GM12878 (cell line): Measurements from ENCODE around the gene IFITM2.

Experiments used
- CTCF ChIP-seq, 3 experiments: IDR thresholded peaks in 2 of 3; conservative IDR thresholded peaks in 1 of 3; 2 replicates each; pipeline ENCODE4 v1.5.1; 2011; ENCODE audit warnings: low read depth in 3 of 3, low read length in 3 of 3, mild to moderate bottlenecking in 3 of 3, control low read depth in 2 of 3, moderate library complexity in 2 of 3, inconsistent platforms in 1 of 3, mixed read lengths in 1 of 3; ENCODE audit not compliant: control insufficient read depth in 2 of 3, insufficient read depth in 1 of 3; ENCODE audit errors: extremely low read depth in 1 of 3
- EP300 ChIP-seq, 2 experiments: fragments of 150-350 bp in 1 of 2; IDR thresholded peaks; 2 replicates each; pipeline ENCODE4 v1.6.1; 2011 to 2012; ENCODE audit warnings: low read depth in 2 of 2, low read length in 2 of 2, borderline replicate concordance in 1 of 2, improper control_type of control experiment in 1 of 2, inconsistent platforms in 1 of 2; ENCODE audit not compliant: control insufficient read depth in 1 of 2
- ETV6 ChIP-seq, 2 experiments: fragments of 450-650 bp in 1 of 2; IDR thresholded peaks in 1 of 2; conservative IDR thresholded peaks in 1 of 2; 2 replicates each; pipeline ENCODE4 v1.6.1; 2014; ENCODE audit warnings: antibody characterized with exemption in 1 of 2, borderline replicate concordance in 1 of 2, low read depth in 1 of 2, mild to moderate bottlenecking in 1 of 2, moderate library complexity in 1 of 2
- HDGF ChIP-seq: fragments of 450-650 bp; IDR thresholded peaks from 2 replicates; pipeline ENCODE4 v1.6.1; 2016; ENCODE audit warnings: antibody characterized with exemption
- JUNB ChIP-seq: IDR thresholded peaks from 2 replicates; pipeline ENCODE4 v1.6.1; 2016; ENCODE audit warnings: antibody characterized with exemption, mild to moderate bottlenecking
- MTA3 ChIP-seq: IDR thresholded peaks from 2 replicates; pipeline ENCODE4 v1.6.1; 2012; ENCODE audit warnings: low read length, inconsistent platforms, borderline replicate concordance
- POLR2A ChIP-seq: IDR thresholded peaks from 2 replicates; pipeline ENCODE4 v1.6.1; 2011; ENCODE audit warnings: low read depth, mild to moderate bottlenecking, low read length
- RAD21 ChIP-seq: IDR thresholded peaks from 2 replicates; pipeline ENCODE4 v1.6.1; 2011; ENCODE audit warnings: mild to moderate bottlenecking, low read depth, low read length, moderate library complexity; ENCODE audit not compliant: insufficient read depth
- RCOR1 ChIP-seq: conservative IDR thresholded peaks from 2 replicates; pipeline ENCODE4 v1.6.1; 2012; ENCODE audit warnings: low read depth, low read length, improper control_type of control experiment
- SP1 ChIP-seq: IDR thresholded peaks from one replicate; pipeline ENCODE4 v1.6.1; 2011; ENCODE audit warnings: low read depth, low read length
- ZZZ3 ChIP-seq: IDR thresholded peaks from 2 replicates; pipeline ENCODE4 v1.6.1; 2011; ENCODE audit warnings: low read depth; ENCODE audit not compliant: control insufficient read depth, insufficient read length
- TF ChIP-seq, protein P1 (sequence below): fragments of 150-350 bp; IDR thresholded peaks from 2 replicates; pipeline ENCODE4 v1.6.1; 2016; ENCODE audit warnings: low read depth, low read length

DNA sequence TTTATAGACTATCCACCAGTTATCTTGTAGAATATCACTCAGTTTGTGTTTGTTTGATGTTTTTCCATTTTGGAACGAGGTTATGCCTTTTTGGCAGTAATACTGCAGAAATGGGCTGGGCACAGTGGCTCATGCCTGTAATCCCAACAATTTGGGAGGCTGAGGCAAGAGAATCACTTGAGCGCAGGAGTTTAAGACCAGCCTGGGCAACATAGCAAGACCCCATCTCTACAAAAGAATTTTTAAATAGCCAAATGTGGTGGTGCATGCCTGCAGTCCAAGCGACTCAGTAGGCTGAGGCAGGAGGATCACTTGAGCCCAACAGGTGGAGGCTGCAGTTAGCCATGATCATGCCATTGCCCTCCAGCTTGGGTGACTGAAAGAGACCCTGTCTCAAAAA is 38.9 kb downstream of the IFITM2 start:
- TF ChIP-seq CTCF (IDR thresholded peaks at IDR 0.05 in 2 of 3, conservative IDR thresholded peaks at IDR 0.05 in 1 of 3; ENCODE audit: control insufficient read depth in 2 of 3, extremely low read depth in 1 of 3, insufficient read depth in 1 of 3, low read depth in 3 of 3, low read length in 3 of 3) (no peak), HDGF (no peak), EP300 (IDR thresholded peaks at IDR 0.05; ENCODE audit: borderline replicate concordance in 1 of 2, control insufficient read depth in 1 of 2, low read depth in 2 of 2, low read length in 2 of 2) (no peak), RAD21 (no peak), SP1 (no peak), ZZZ3 (no peak), RCOR1 (no peak), POLR2A (no peak), MTA3 (no peak), ETV6 (conservative IDR thresholded peaks at IDR 0.05 in 1 of 2, IDR thresholded peaks at IDR 0.05 in 1 of 2; ENCODE audit: borderline replicate concordance in 1 of 2, low read depth in 1 of 2) (no peak), JUNB (no peak)
- TF ChIP-seq, protein P1, sequence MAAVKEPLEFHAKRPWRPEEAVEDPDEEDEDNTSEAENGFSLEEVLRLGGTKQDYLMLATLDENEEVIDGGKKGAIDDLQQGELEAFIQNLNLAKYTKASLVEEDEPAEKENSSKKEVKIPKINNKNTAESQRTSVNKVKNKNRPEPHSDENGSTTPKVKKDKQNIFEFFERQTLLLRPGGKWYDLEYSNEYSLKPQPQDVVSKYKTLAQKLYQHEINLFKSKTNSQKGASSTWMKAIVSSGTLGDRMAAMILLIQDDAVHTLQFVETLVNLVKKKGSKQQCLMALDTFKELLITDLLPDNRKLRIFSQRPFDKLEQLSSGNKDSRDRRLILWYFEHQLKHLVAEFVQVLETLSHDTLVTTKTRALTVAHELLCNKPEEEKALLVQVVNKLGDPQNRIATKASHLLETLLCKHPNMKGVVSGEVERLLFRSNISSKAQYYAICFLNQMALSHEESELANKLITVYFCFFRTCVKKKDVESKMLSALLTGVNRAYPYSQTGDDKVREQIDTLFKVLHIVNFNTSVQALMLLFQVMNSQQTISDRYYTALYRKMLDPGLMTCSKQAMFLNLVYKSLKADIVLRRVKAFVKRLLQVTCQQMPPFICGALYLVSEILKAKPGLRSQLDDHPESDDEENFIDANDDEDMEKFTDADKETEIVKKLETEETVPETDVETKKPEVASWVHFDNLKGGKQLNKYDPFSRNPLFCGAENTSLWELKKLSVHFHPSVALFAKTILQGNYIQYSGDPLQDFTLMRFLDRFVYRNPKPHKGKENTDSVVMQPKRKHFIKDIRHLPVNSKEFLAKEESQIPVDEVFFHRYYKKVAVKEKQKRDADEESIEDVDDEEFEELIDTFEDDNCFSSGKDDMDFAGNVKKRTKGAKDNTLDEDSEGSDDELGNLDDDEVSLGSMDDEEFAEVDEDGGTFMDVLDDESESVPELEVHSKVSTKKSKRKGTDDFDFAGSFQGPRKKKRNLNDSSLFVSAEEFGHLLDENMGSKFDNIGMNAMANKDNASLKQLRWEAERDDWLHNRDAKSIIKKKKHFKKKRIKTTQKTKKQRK: no peak
